ENCODE results near the gene RBM18. TPM values are rescaled to one million over a fixed set of nuclear protein-coding genes. Genes with fewer than 3 reads are reported as not detected.

RBM18 gene
- total and polyA plus RNA-seq, 2 experiments from 2014 or later = 9.3 to 25.5 TPM

DNA sequence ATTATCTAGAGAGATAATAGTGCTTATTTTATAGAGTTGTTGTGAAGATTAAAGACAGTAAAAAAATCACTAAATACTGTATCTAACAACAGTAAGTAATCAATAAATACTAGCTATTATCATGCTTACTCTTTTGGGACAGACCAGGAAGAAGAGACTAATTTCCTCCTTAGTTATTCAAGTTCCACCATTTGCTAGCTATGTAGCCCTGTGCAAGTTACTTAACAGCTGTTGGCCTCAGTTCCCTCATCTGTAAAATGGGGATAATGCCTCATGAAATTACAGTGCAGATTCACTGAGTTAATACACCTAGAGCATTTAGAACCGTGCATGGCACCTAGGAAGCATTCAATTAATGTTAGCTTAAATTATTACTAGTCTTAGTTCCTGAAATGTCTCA, 2.6 kb downstream of the RBM18 start:
- peaks cover 46% of the 10 kb centered on the region for H3K79me2 ChIP-seq (replicated peaks; ENCODE audit: insufficient read depth)

GRCh38 chr9:122261469-122261881, 3.2 kb downstream of the RBM18 start:
- Histone ChIP-seq H3F3A (replicated peaks; ENCODE audit: low read depth) (0 out of 2 replicates have a peak, but pooled peaks cover under 1% of the 10 kb centered on the region), H3K27me3 (ENCODE audit: insufficient read depth) (no peaks in the 10 kb centered on the region), H3K9me2 (ENCODE audit: insufficient read depth) (no peaks in the 10 kb centered on the region), H3K4me3 (no peak overlapping the region), H3K4me2 (no peak overlapping the region), H3K4me1 (ENCODE audit: insufficient read depth) (peaks cover 22% of the 10 kb centered on the region), H3K36me3 (ENCODE audit: insufficient read depth) (peaks cover 8% of the 10 kb centered on the region; the same call in 1 of the 2 replicates), H3K27ac (ENCODE audit: low read depth) (no peak overlapping the region), H4K20me1 (replicated peaks; ENCODE audit: insufficient read depth) (no peaks in the 10 kb centered on the region), H2AFZ (no peak overlapping the region), H3K79me2 (replicated peaks; ENCODE audit: insufficient read depth) (peaks cover 43% of the 10 kb centered on the region)
- Mint-ChIP-seq H3K27ac (no peak overlapping the region), H3K4me3 (no peak overlapping the region), H3K36me3 (ENCODE audit: low read depth) (peaks cover 21% of the 10 kb centered on the region; the same call in 2 of the 3 replicates), H3K27me3 (ENCODE audit: insufficient read depth, low read depth, poor library complexity) (peaks cover 7% of the 10 kb centered on the region), H3K4me1 (peaks cover 14% of the 10 kb centered on the region), H3K9me3 (no peaks in the 10 kb centered on the region)
- ATAC-seq (no peak), DNase-seq (ENCODE audit: low spot score) (no peak)
- TF ChIP-seq ZNF462 (CRISPR knock-in tag; IDR thresholded peaks at IDR 0.05) (no peak), JUNB (IDR thresholded peaks at IDR 0.05; ENCODE audit: unreplicated experiment) (no peak)

More for the DNA sequence above, 2.6 kb downstream of the RBM18 start:
- no peaks in the 10 kb centered on the region for H3K9me2 ChIP-seq (ENCODE audit: insufficient read depth)
- H3K4me3 ChIP-seq = no peak overlapping the region
- no peaks in the 10 kb centered on the region for H3K9me3 Mint-ChIP-seq
- H3K27me3 Mint-ChIP-seq (ENCODE audit: insufficient read depth, low read depth, poor library complexity) = peaks cover 7% of the 10 kb centered on the region
- no peak overlapping the region for H3K27ac ChIP-seq (ENCODE audit: low read depth)
- no peak for DNase-seq (ENCODE audit: low spot score)
- no peak for TF ChIP-seq EZH2 (IDR thresholded peaks at IDR 0.05; ENCODE audit: low read depth, unreplicated experiment)
- TF ChIP-seq ETS1 (IDR thresholded peaks at IDR 0.05) = no peak
- TF ChIP-seq CREB1 (CRISPR knock-in tag; IDR thresholded peaks at IDR 0.05; ENCODE audit: low read depth) = no peak
- TF ChIP-seq EZH2phosphoT487 (IDR thresholded peaks at IDR 0.05; ENCODE audit: unreplicated experiment) = no peak
- TF ChIP-seq STAT1 (IDR thresholded peaks at IDR 0.05; ENCODE audit: unreplicated experiment) = no peak
- TF ChIP-seq ZNF114 (CRISPR knock-in tag; IDR thresholded peaks at IDR 0.05) = no peak
- TF ChIP-seq, protein P1, sequence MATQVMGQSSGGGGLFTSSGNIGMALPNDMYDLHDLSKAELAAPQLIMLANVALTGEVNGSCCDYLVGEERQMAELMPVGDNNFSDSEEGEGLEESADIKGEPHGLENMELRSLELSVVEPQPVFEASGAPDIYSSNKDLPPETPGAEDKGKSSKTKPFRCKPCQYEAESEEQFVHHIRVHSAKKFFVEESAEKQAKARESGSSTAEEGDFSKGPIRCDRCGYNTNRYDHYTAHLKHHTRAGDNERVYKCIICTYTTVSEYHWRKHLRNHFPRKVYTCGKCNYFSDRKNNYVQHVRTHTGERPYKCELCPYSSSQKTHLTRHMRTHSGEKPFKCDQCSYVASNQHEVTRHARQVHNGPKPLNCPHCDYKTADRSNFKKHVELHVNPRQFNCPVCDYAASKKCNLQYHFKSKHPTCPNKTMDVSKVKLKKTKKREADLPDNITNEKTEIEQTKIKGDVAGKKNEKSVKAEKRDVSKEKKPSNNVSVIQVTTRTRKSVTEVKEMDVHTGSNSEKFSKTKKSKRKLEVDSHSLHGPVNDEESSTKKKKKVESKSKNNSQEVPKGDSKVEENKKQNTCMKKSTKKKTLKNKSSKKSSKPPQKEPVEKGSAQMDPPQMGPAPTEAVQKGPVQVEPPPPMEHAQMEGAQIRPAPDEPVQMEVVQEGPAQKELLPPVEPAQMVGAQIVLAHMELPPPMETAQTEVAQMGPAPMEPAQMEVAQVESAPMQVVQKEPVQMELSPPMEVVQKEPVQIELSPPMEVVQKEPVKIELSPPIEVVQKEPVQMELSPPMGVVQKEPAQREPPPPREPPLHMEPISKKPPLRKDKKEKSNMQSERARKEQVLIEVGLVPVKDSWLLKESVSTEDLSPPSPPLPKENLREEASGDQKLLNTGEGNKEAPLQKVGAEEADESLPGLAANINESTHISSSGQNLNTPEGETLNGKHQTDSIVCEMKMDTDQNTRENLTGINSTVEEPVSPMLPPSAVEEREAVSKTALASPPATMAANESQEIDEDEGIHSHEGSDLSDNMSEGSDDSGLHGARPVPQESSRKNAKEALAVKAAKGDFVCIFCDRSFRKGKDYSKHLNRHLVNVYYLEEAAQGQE (IDR thresholded peaks at IDR 0.05; ENCODE audit: unreplicated experiment) = no peak
- no peak for TF ChIP-seq POLR2AphosphoS5 (IDR thresholded peaks at IDR 0.05; ENCODE audit: low read depth)
- TF ChIP-seq JUNB (IDR thresholded peaks at IDR 0.05; ENCODE audit: unreplicated experiment) = no peak
- no peak for TF ChIP-seq NANOG (IDR thresholded peaks at IDR 0.05; ENCODE audit: borderline replicate concordance)
- H3K36me3 Mint-ChIP-seq (ENCODE audit: low read depth) = peaks cover 21% of the 10 kb centered on the region; the same call in 2 of the 3 replicates
- peaks cover 8% of the 10 kb centered on the region; the same call in 1 of the 2 replicates for H3K36me3 ChIP-seq (ENCODE audit: insufficient read depth)
- peaks cover 14% of the 10 kb centered on the region for H3K4me1 Mint-ChIP-seq
- H3F3A ChIP-seq (replicated peaks; ENCODE audit: low read depth) = 0 out of 2 replicates have a peak, but pooled peaks cover 2% of the 10 kb centered on the region
- no peak overlapping the region for H3K4me2 ChIP-seq
- peaks cover 16% of the 10 kb centered on the region; the same call in 1 of the 2 replicates for H3K4me1 ChIP-seq (ENCODE audit: insufficient read depth)
- no peak overlapping the region for H3K4me3 Mint-ChIP-seq
- no peak for ATAC-seq
- H4K20me1 ChIP-seq (replicated peaks; ENCODE audit: insufficient read depth) = no peaks in the 10 kb centered on the region
- H3K27ac Mint-ChIP-seq = no peak overlapping the region
- H3K27me3 ChIP-seq (ENCODE audit: insufficient read depth) = no peaks in the 10 kb centered on the region
- no peak overlapping the region for H2AFZ ChIP-seq

Measured in GM23338 (cell line).